DMS 273 (cell line): ENCODE results near the gene FANCL.
A peak's percentile ranks its signal among the peaks of the same experiment; 100 is the strongest.
"Not testable (repeated sequence)": the region's sequence is repeated elsewhere in the genome, so short reads cannot be mapped to it uniquely, and the experiment has no call there.

Source experiments
- DNase-seq: peaks from one replicate; lab custom pipeline; 2025; ENCODE audit not compliant: unreplicated experiment; lab: John Stamatoyannopoulos, UW

The FANCL gene

GRCh38 chr2:58240670-58241545 is at the start of gene FANCL:
Gene FANCL, minus strand, starts transcription at chr2:58241325. Its CDS starts 12 bp downstream, at chr2:58241313.
- DNase-seq, result peak; percentile 96

- DNase-seq, result no peak
Observed at GRCh38 chr2:58289029-58289428, 47.9 kb upstream of the FANCL start.

DNA sequence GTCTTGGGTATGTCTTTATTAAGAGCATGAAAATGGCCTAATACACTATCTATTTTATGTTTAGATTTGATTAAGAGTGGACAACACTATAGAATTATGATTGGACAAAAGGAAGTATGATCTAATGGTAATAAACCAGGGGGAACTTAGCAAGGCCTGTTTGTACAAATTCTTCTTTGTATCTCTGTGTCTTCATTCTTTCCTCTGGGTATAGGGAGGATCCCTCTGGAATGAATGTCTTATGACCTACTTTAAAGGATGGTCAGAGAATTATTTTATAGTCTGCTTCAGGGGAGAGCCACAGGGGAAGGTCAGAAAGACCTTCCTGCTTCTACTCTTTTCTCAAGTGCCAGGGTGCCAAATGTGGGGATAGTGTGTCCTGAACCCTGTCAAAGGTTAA is 42.8 kb upstream of the FANCL start:
- DNase-seq, result no peak

- not testable (repeated sequence) for DNase-seq
Observed at GRCh38 chr2:58275144-58275543, 34.0 kb upstream of the FANCL start.

DNA sequence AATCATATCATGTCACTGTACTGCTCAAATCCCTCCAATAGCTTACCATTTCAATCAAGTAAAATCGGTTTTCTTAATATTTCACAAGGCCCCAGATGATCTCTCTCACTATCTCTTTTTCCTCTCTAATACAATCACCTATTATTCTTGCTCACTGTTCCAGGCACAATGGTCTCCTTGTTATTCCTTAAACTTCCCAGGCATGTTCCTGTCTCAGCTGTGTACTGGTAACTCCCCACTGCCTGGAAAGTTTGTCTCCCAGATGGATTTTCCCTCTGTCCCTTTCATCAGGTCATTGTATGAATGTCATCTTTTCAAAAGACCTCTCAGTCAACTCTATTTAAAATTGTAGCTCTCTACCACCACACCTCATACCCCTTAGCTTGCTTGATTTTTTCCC is 30.7 kb upstream of the FANCL start:
- no peak for DNase-seq

- DNase-seq, result no peak
Observed at GRCh38 chr2:58268685-58269084, 27.6 kb upstream of the FANCL start.

DNA sequence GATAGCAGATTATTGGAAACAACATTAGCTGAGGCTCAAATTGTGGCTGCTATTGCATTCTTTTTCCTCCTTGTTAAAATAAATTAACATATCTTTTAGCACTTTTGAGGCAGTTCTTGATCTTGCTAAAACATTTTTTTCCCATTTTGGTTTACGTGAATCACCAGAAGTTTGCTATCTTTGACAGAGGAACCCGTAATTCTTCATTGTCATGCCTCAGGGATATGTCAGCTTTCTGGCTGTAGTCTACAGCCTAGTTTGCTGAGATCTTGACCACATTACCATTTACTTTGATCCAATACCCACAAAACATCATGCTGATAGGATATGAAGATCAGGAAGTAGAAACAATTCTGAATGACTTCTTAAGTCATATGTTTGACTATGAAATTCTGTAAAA is 25.1 kb upstream of the FANCL start:
- DNase-seq, result no peak

- no peak for DNase-seq
Observed at GRCh38 chr2:58261209-58261608, 20.1 kb upstream of the FANCL start.

GRCh38 chr2:58258456-58258855 is 17.3 kb upstream of the FANCL start:
- DNase-seq, result not testable (repeated sequence)

DNA sequence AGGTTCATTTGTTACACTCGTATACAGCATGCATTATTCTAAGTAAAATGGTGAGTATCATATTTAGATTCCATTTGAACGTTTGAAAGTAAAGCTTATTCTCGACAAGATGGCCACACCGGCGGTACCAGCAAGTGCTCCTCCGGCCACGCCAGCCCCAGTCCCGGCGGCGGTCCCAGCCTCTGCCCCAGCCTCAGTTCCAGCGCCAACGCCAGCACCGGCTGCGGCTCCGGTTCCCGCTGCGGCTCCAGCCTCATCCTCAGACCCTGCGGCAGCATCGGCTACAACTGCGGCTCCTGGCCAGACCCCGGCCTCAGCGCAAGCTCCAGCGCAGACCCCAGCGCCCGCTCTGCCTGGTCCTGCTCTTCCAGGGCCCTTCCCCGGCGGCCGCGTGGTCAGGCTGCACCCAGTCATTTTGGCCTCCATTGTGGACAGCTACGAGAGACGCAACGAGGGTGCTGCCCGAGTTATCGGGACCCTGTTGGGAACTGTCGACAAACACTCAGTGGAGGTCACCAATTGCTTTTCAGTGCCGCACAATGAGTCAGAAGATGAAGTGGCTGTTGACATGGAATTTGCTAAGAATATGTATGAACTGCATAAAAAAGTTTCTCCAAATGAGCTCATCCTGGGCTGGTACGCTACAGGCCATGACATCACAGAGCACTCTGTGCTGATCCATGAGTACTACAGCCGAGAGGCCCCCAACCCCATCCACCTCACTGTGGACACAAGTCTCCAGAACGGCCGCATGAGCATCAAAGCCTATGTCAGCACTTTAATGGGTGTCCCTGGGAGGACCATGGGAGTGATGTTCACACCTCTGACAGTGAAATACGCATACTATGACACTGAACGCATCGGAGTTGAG is 10.4 kb upstream of the FANCL start:
- DNase-seq, result not testable (repeated sequence)

- no peak for DNase-seq
Observed at GRCh38 chr2:58241546-58241864, 380 bp upstream of the FANCL start.

DNA sequence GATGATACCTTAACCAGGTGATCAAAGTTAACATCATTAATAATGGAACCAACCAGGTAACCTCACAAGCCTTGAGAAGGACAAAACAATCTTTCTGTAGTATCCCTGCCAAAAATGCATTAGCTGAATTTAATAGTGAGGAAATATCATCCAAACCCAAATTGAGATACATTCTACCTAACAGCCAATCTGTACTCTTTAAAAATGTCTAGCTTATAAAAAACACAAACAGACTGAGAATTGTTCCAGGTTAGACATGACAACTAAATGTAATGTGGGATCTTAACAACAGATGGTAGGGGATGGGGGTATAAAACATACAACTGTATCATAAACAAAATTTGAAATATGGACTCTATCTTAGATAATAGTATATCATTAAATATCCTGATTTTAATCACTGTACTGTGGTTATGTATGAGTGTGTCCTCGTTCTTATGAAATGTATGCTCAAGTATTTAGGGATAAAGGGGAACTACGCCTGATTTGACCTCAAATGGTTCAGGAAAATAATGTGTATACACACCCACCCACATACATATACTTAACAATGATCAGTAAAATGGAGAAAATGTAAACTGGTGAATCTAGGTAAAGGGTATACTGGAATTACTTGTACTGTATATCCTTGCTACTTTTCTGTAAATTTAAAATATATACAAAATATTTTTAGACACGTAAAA is 1.7 kb downstream of the FANCL start:
- DNase-seq, result no peak

- DNase-seq, result no peak
Observed at GRCh38 chr2:58237741-58238140, 3.4 kb downstream of the FANCL start.

DNA sequence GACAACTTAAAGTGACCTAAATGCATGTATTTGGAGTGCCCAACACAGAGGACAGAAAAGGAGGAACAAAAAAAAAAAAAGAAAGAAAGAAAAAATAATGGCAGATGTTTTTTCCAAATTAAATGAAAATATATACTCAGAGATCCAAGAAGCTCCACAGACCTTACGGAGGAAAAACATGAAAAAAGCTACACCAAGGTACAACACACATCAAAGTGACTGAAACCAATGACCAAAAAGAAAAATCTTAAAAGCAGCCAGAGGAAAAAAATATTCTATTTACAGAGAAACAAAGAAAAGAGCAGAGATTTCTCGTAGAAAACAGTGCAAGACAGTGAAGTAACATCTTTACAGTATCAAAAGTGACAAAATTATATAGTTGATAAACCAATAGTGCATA is 5.1 kb downstream of the FANCL start:
- DNase-seq, result no peak

DNA sequence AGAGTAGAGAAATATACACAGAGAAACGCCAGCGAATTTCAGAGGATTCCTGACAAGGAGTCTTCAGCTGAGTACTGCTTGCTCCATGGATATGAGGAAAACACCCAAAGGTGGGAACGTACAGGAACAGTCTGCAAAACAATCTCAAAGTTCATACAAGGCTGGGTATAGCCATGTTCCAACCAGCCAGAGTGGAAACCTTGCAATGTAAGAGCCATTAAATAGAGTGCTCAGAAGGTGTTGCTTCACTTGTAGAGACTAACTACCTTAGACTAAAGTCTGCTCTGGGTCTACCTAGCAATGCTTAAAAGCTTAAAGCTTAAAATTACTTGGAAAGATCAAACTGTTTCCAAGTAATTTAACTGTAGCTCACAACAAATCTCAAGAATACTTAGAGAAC is 6.0 kb downstream of the FANCL start:
- no peak for DNase-seq

DNA sequence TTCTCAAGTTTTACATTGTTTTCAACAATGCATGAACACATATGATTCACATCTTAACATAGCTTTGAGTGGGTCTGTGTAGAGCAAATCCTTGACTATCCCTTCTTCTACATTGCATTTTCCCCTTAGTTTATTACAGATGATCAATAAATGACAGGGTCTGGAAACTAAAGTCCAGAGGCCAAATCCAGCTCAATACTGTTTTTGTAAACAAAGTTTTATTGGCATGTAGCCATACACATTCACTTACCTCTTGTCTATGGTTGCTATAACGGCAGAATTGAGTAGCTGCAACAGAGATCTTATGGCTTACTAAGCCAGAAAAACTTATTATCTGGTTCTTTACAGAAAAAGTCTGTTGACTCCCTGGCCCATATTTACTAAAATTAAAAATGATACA is 12.8 kb downstream of the FANCL start:
- DNase-seq, result no peak

DNA sequence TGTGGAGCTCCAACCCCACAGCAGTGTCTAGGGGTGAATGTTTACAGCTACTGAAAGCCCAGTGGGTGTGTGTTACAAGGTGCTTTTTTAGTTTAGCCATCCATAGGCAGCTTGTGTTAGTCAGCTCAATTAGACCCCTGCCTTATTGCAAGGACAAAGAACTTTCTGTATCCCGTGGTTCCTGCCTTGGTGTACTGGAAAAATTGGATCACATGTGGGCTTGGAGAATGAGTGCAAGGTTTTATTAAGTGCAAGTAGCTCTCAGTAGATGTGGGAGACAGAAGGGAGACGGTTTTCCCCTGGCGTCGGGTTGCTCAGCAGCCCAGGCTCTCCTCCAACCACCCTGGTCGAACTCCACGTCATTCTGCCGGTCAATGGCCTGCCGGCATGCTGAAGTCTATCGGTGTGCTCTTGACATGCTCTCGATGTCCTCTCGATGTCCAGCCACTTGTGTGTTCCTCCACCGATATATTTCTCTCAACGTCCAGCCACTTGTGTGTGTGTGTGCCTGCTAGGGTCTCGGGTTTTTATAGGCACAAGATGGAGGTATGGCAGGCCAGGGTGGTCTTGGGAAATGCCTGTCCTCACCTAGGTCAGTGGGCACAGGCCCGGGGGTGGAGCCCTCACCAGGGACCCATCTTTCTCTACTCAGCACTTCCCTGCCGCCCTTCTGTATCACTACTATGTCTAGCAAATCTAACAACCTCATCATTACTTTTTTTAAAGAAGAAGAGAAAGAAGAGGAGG is 13.8 kb downstream of the FANCL start:
- DNase-seq, result no peak

DNA sequence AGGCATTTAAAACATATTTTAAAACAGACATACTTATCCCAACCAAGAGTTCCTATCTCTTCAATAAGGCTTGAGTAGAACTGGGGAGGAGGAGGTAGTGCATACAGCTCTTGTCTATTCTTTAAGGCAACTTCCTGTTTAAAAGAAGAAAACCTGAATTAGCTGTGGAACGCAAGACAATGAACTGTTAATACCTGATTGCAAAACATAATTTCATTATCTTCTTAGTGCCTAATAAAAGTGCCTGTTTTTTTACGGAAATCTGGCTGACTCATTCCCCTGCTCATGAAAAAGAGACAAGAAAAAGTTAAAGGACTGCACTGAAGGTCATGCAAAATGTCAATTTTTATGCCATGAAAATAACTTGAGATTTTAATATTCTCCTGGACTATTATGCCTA is 19.2 kb downstream of the FANCL start:
- DNase-seq, result no peak

DNA sequence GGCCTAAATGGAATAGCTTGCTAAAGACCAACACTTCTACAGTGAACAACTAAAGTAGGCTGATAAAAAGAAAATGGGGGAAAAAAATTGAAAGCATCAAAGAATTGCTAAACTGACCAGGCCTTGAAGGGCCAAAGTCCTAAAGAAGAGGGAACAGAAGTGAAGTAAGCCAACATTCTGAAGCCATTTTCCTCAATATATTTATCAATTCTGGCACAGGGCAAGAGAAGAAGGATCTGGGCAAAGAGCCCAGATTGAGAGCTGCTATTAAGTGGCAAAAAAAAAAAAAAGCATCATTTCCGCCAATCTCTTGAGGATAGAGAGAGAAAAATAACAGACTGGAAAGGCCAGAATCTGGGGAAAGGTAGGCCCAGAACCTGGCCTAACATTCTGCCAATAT is 25.7 kb downstream of the FANCL start:
- peak; percentile 16 for DNase-seq

DNA sequence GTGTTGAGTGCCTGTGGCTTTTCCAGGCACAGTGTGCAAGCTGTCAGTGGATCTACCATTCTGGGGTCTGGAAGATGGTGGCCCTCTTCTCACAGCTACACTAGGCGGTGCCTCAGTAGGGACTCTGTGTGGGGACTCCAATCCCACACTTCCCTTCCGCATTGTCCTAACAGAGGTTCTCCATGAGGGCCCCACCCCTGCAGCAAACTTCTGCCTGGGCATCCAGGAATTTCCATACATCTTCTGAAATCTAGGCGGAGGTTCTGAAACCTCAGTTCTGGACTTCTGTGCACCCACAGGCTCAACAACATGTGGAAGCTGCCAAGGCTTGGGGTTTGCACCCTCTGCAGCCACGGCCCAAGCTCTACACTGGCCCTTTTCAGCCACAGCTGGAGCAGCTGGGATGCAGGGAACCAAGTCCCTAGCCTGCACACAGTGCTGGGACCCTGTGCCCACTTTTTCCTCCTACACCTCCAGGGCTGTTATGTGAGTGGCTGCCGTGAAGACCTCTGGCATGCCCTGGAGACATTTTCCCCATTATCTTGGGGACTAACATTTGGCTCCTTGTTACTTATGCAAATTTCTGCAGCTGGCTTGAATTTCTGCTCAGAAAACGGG is 30.1 kb downstream of the FANCL start:
- not testable (repeated sequence) for DNase-seq
